Suprapubic skin (tissue), 4 donors: Measurements from ENCODE around the gene B4GALNT4. TPM values are rescaled to one million over a fixed set of nuclear protein-coding genes. Genes with fewer than 3 reads are reported as not detected.
"Not testable (repeated sequence)": the region's sequence is repeated elsewhere in the genome, so short reads cannot be mapped to it uniquely, and the experiment has no call there.

Experiments
- DNase-seq, 2 donors: peaks; one replicate each; pipeline ENCODE4 v3.0.0-alpha.2; 2019; ENCODE audit warnings: low spot score in 2 of 2
- H3K27ac ChIP-seq: fragments of 200-600 bp; sonication (generic); one replicate; pipeline ENCODE4 v1.5.1; 2019
- H3K27me3 ChIP-seq: fragments of 200-600 bp; sonication (generic); one replicate; pipeline ENCODE4 v1.5.1; 2019
- H3K36me3 ChIP-seq: fragments of 200-600 bp; sonication (generic); one replicate; pipeline ENCODE4 v1.5.1; 2019
- H3K4me1 ChIP-seq: fragments of 200-600 bp; sonication (generic); one replicate; pipeline ENCODE4 v1.5.1; 2019
- H3K4me3 ChIP-seq: fragments of 200-600 bp; sonication (generic); one replicate; pipeline ENCODE4 v1.5.1; 2019; ENCODE audit warnings: mild to moderate bottlenecking
- H3K9me3 ChIP-seq: fragments of 200-600 bp; sonication (generic); one replicate; pipeline ENCODE4 v1.5.1; 2019
- EP300 ChIP-seq: sonication (generic); formaldehyde crosslinking; IDR thresholded peaks from one replicate; pipeline ENCODE4 v1.6.1; 2017; ENCODE audit warnings: antibody characterized with exemption
- POLR2A ChIP-seq, 2 donors: fragments of 450-650 bp; IDR thresholded peaks; one replicate each; pipeline ENCODE4 v1.6.1; 2017; ENCODE audit warnings: antibody characterized with exemption in 2 of 2, mild to moderate bottlenecking in 2 of 2, moderate library complexity in 2 of 2
- POLR2AphosphoS5 ChIP-seq, 3 donors: sonication (generic); formaldehyde crosslinking; IDR thresholded peaks; one replicate each; pipeline ENCODE4 v1.6.1; 2017; ENCODE audit warnings: antibody characterized with exemption in 3 of 3
- WGBS: methylation state at CpG from one replicate; pipeline ENCODE4 v1.1.5; 2018; 5-methylcytosine and 5-hydroxymethylcytosine counted together
- total RNA-seq, 4 donors: library from RNA; depleted of rRNA; stranded (reverse); fragments of >200 nt; gene quantifications; one replicate each; pipeline ENCODE4 v1.1.0, GENCODE V29; 2016
- TF ChIP-seq, protein P1 (sequence below), 2 donors: fragments of 200-600 bp in 1 of 2; fragments of 450-650 bp in 1 of 2; sonication (generic) in 1 of 2; IDR thresholded peaks; one replicate each; pipeline ENCODE4 v1.5.1; 2016 to 2019; ENCODE audit warnings: antibody characterized with exemption in 2 of 2, mild to moderate bottlenecking in 1 of 2, moderate library complexity in 1 of 2

B4GALNT4 gene
- total RNA-seq, 4 donors from 2014 or later = 1.2 to 3.0 (median 1.6) TPM

GRCh38 chr11:362642-363442 lies 6.5 kb upstream of the B4GALNT4 start:
- no peak overlapping the region for H3K4me3 ChIP-seq
- H3K27ac ChIP-seq = no peak overlapping the region
- DNase-seq = peak in 1 of 2 donors; percentile 70
- 76% methylated on average over 13 of the region's 36 CpGs for WGBS
- no peaks in the 10 kb centered on the region for H3K9me3 ChIP-seq
- H3K27me3 ChIP-seq = peaks cover 54% of the 10 kb centered on the region
- TF ChIP-seq POLR2A (IDR thresholded peaks at IDR 0.05) (no peak), EP300 (no peak), POLR2AphosphoS5 (IDR thresholded peaks at IDR 0.05) (no peak)
- TF ChIP-seq, protein P1, sequence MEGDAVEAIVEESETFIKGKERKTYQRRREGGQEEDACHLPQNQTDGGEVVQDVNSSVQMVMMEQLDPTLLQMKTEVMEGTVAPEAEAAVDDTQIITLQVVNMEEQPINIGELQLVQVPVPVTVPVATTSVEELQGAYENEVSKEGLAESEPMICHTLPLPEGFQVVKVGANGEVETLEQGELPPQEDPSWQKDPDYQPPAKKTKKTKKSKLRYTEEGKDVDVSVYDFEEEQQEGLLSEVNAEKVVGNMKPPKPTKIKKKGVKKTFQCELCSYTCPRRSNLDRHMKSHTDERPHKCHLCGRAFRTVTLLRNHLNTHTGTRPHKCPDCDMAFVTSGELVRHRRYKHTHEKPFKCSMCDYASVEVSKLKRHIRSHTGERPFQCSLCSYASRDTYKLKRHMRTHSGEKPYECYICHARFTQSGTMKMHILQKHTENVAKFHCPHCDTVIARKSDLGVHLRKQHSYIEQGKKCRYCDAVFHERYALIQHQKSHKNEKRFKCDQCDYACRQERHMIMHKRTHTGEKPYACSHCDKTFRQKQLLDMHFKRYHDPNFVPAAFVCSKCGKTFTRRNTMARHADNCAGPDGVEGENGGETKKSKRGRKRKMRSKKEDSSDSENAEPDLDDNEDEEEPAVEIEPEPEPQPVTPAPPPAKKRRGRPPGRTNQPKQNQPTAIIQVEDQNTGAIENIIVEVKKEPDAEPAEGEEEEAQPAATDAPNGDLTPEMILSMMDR (IDR thresholded peaks at IDR 0.05) = no peak
- H3K4me1 ChIP-seq = peaks cover 8% of the 10 kb centered on the region
- H3K36me3 ChIP-seq = no peaks in the 10 kb centered on the region

- H3K9me3 ChIP-seq, H3K36me3 ChIP-seq, H3K4me3 ChIP-seq, H3K27ac ChIP-seq: not testable (repeated sequence)
- Histone ChIP-seq H3K4me1 (peaks cover 13% of the 10 kb centered on the region), H3K27me3 (peaks cover 57% of the 10 kb centered on the region)
- 70% methylated on average over 2 of the region's 22 CpGs for WGBS
- DNase-seq = peak in 1 of 2 donors; percentile 18
Observed at GRCh38 chr11:363443-363805, 5.9 kb upstream of the B4GALNT4 start.

DNA sequence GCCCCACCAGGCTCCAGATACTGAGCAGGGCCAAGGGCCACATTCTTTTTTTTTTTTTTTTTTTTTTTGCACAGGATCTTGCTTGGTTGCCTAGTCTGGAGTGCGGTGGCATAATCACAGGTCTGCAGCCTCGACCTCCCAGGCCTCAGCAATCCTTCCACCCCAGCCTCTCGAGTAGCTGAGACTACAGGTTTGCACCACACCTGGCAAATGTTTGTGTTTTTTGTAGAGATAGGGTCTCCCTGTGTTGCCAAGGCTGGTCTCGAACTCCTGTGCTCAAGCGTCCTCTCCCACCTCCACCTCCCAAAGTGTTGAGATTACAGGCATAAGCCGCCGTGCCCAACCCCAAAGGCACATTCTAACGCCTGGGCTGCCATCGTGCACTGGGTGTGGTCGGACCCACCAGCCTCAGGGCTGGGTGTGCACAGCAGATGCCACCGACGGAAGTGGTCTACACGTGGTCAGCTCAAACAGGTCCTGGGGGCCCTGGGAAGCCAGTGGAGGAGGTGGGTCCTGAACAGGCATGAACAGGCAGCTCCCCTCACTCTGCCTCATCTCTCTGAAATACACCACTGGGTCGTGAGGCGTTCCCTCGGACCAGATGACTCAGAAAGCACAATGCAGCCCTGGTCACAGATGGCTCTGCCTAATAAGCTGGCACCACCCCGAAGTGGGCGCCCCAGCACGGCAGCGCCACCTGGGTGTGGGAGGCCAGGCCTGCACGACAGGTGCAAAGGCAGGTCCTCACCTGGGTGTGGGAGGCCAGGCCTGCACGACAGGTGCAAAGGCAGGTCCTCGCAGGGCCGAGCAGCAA lies 5.1 kb upstream of the B4GALNT4 start:
- no peak for TF ChIP-seq POLR2AphosphoS5 (IDR thresholded peaks at IDR 0.05)
- TF ChIP-seq, protein P1 (IDR thresholded peaks at IDR 0.05) = peak; percentile 45 to 75
- Histone ChIP-seq H3K4me3 (no peak overlapping the region), H3K4me1 (peaks cover 20% of the 10 kb centered on the region), H3K9me3 (no peaks in the 10 kb centered on the region), H3K36me3 (no peaks in the 10 kb centered on the region), H3K27ac (peak overlapping the region; percentile 34), H3K27me3 (peaks cover 59% of the 10 kb centered on the region)
- WGBS = 41% methylated on average over 18 of the region's 24 CpGs
- DNase-seq = peak; percentile 70 to 84

DNA sequence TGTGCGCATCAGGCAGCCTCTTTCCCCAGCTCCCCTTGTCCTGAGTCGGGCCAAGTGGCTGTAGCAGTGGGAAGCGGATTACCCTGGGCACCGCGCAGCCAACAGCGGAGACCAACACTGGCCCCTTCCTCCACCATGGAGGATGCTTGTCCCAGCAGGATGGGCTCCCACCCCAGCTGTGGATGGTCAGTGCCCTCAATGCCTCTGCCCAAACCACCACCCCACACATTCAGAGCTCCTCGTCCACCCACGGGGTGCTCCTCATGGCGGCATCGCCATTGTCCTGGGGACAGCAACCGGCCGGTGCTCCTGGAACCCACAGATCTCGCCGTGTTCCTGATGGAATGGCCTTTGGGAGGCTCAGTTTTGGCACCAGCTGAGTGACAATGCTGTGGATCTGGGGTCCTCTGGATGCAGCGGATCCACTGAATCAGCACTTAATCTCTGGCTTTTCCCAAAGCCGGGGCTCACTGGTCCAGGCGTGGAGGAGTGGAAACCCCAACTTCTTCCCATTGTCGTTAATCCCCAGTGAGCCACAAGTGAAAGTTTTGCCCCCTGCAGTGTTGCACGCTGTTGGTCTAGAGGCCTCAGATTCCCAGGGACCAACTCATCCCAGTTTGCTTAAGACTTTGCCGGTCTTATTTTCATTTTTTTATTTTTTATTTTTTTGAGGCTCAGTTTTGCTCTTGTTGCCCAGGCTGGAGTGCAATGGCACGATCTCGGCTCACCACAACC lies 4.1 kb upstream of the B4GALNT4 start:
- WGBS = 86% methylated on average over 12 of the region's 22 CpGs
- no peak overlapping the region for H3K27ac ChIP-seq

GRCh38 chr11:365831-366230 lies 3.5 kb upstream of the B4GALNT4 start:
- peaks cover 29% of the 10 kb centered on the region for H3K4me1 ChIP-seq
- WGBS = 76% methylated on average over 15 of the region's 16 CpGs
- H3K27me3 ChIP-seq = peaks cover 56% of the 10 kb centered on the region
- TF ChIP-seq POLR2A (IDR thresholded peaks at IDR 0.05) (no peak), POLR2AphosphoS5 (IDR thresholded peaks at IDR 0.05) (no peak), EP300 (no peak)
- TF ChIP-seq, protein P1 (IDR thresholded peaks at IDR 0.05) = no peak
- H3K27ac ChIP-seq = no peak overlapping the region
- H3K9me3 ChIP-seq = no peaks in the 10 kb centered on the region
- no peaks in the 10 kb centered on the region for H3K36me3 ChIP-seq
- H3K4me3 ChIP-seq = no peak overlapping the region
- no peak for DNase-seq

More for the DNA sequence above, 4.1 kb upstream of the B4GALNT4 start:
- Histone ChIP-seq H3K36me3 (no peaks in the 10 kb centered on the region), H3K4me3 (no peak overlapping the region), H3K4me1 (peaks cover 23% of the 10 kb centered on the region), H3K9me3 (no peaks in the 10 kb centered on the region), H3K27me3 (peaks cover 57% of the 10 kb centered on the region)
- TF ChIP-seq POLR2AphosphoS5 (IDR thresholded peaks at IDR 0.05) (no peak), EP300 (no peak), POLR2A (IDR thresholded peaks at IDR 0.05) (no peak)
- TF ChIP-seq, protein P1 (IDR thresholded peaks at IDR 0.05) = no peak
- peak in 1 of 2 donors; percentile 71 for DNase-seq
